Stimulated activated CD4-positive, alpha-beta T cell treated with anti-CD3 and anti-CD28 coated beads, TNF-alpha, amount 100 ng/mL, for 4 hours (primary cell): Measurements from ENCODE around the gene PTGES2.
"Not testable (repeated sequence)": the region's sequence is repeated elsewhere in the genome, so short reads cannot be mapped to it uniquely, and the experiment has no call there.

ENCODE experiments used
- DNase-seq, 3 experiments: peaks; one replicate each; pipeline ENCODE4 v3.0.0-alpha.2; 2020; ENCODE audit warnings: low read depth in 3 of 3

Gene PTGES2

GRCh38 chr9:128136816-128137793 lies 9.6 kb upstream of the PTGES2 start:
- no peak for DNase-seq

- DNase-seq, result not testable (repeated sequence)
These were observed 8.0 kb upstream of the PTGES2 start for GRCh38 chr9:128135561-128135960.

- DNase-seq, result not testable (repeated sequence)
These were observed 4.6 kb upstream of the PTGES2 start for GRCh38 chr9:128132139-128132538.

GRCh38 chr9:128131346-128131745 lies 3.8 kb upstream of the PTGES2 start:
- not testable (repeated sequence) for DNase-seq

- DNase-seq, result not testable (repeated sequence)
These were observed 3.1 kb upstream of the PTGES2 start for GRCh38 chr9:128130651-128131050.

- peak in 1 of 3 experiments; percentile 44 for DNase-seq
These were observed 2.6 kb upstream of the PTGES2 start for GRCh38 chr9:128129976-128130590.

- no peak for DNase-seq
These were observed 1.5 kb upstream of the PTGES2 start for GRCh38 chr9:128128836-128129590.

GRCh38 chr9:128127990-128128835 lies 684 bp upstream of the PTGES2 start:
- DNase-seq, result peak; percentile 71 to 77 (median 72)

- DNase-seq, result no peak
These were observed 1.8 kb downstream of the PTGES2 start for GRCh38 chr9:128125580-128126354.

- DNase-seq, result no peak
These were observed 2.5 kb downstream of the PTGES2 start for GRCh38 chr9:128124873-128125579.

GRCh38 chr9:128124451-128124850 lies 3.1 kb downstream of the PTGES2 start:
- no peak for DNase-seq

GRCh38 chr9:128123451-128124080 lies 4.0 kb downstream of the PTGES2 start:
- DNase-seq, result no peak

- DNase-seq, result no peak
These were observed 4.7 kb downstream of the PTGES2 start for GRCh38 chr9:128122809-128123175.

- no peak for DNase-seq
These were observed 5.4 kb downstream of the PTGES2 start for GRCh38 chr9:128121924-128122808.

GRCh38 chr9:128121466-128121810 lies 6.1 kb downstream of the PTGES2 start:
- DNase-seq, result no peak

- DNase-seq, result no peak
These were observed 6.6 kb downstream of the PTGES2 start for GRCh38 chr9:128120741-128121465.

- DNase-seq, result no peak
These were observed 7.3 kb downstream of the PTGES2 start for GRCh38 chr9:128120061-128120740.
